Fibroblast of the aortic adventitia (primary cell): ENCODE measurements around the gene MEGF10. TPM values are rescaled to one million over a fixed set of nuclear protein-coding genes. Genes with fewer than 3 reads are reported as not detected.

Source experiments
- DNase-seq: peaks from one replicate; pipeline ENCODE4 v3.0.0-alpha.2; 2010; ENCODE audit warnings: low read depth
- H3K4me3 ChIP-seq: 2 replicates; pipeline ENCODE4 v1.5.1; 2011; ENCODE audit warnings: low read depth, mild to moderate bottlenecking, control low read depth, low read length, moderate library complexity
- CTCF ChIP-seq: IDR thresholded peaks from 2 replicates; pipeline ENCODE4 v1.5.1; 2011; ENCODE audit warnings: mild to moderate bottlenecking, low read length, control low read depth, inconsistent platforms; ENCODE audit not compliant: insufficient read depth
- total RNA-seq: library from RNA; depleted of rRNA; stranded (reverse); fragments of >200 nt; gene quantifications from 2 replicates; pipeline ENCODE4 v1.2.3, GENCODE V29; 2012; ENCODE audit warnings: low replicate concordance

The MEGF10 gene
- total RNA-seq, 1 donor: not detected

- H3K4me3 ChIP-seq: no peak overlapping the region
- TF ChIP-seq CTCF: no peak
These were observed 138.2 kb downstream of the MEGF10 start for GRCh38 chr5:127428748-127429147.

GRCh38 chr5:127429928-127430327 is 139.3 kb downstream of the MEGF10 start:
- DNase-seq: no peak
- no peak overlapping the region for H3K4me3 ChIP-seq
- TF ChIP-seq CTCF: no peak

More at GRCh38 chr5:127428748-127429147, 138.2 kb downstream of the MEGF10 start:
- DNase-seq: no peak

- H3K4me3 ChIP-seq: no peak overlapping the region
- DNase-seq: no peak
- no peak for TF ChIP-seq CTCF
These were observed 140.0 kb downstream of the MEGF10 start for GRCh38 chr5:127430627-127431026.

GRCh38 chr5:127431977-127432585 is 141.5 kb downstream of the MEGF10 start:
- no peak for DNase-seq
- no peak for TF ChIP-seq CTCF

GRCh38 chr5:127433526-127433925 is 142.9 kb downstream of the MEGF10 start:
- no peak for DNase-seq
- H3K4me3 ChIP-seq: no peak overlapping the region
- TF ChIP-seq CTCF: no peak

More at GRCh38 chr5:127431977-127432585, 141.5 kb downstream of the MEGF10 start:
- no peak overlapping the region for H3K4me3 ChIP-seq

GRCh38 chr5:127434588-127434987 is 144.0 kb downstream of the MEGF10 start:
- no peak for DNase-seq
- no peak overlapping the region for H3K4me3 ChIP-seq
- TF ChIP-seq CTCF: no peak

GRCh38 chr5:127435821-127436220 is 145.2 kb downstream of the MEGF10 start:
- TF ChIP-seq CTCF: no peak
- no peak overlapping the region for H3K4me3 ChIP-seq
- DNase-seq: no peak
